8988T (cell line): ENCODE measurements around the gene PTPRN2.
"Not testable (repeated sequence)": the region's sequence is repeated elsewhere in the genome, so short reads cannot be mapped to it uniquely, and the experiment has no call there.

Source experiments
- DNase-seq: peaks from one replicate; pipeline ENCODE4 v3.0.0; 2011

The PTPRN2 gene

GRCh38 chr7:157997080-157997440 is 590.6 kb downstream of the PTPRN2 start:
- DNase-seq = no peak

DNA sequence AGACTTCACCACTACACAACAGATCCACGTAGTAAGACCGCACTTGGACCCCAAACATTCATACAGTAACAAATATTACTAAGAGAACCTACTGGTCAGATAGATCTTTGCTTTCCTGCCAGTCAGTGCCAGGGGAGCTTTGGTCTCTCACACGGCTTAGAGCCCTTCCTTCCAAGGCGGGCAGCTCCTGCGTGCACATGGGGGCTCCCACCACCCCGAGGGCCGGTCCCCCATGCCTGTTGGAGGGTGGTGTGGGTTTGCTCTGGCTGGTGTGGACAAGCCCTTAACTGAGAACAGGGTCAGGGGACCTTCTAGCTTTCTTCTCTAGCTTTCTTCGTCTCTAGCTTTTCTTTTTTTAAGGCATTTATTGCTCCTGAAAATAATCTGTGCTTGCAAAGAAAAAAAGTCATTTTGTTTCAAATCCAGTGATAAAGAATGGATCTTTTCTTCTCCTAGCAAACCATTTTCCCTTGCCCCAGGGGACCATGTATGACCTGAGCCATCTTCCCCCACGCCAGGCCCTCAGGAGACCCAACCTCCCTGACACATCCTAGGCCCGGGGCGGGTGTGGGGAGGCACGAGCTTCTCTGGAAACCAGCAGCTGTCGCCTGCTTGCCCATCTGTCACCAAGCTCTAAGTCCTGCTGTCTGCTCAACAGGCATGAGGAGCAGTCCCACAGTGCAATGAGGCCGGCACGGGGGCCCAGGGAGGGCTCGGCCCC is 591.1 kb downstream of the PTPRN2 start:
- no peak for DNase-seq

DNA sequence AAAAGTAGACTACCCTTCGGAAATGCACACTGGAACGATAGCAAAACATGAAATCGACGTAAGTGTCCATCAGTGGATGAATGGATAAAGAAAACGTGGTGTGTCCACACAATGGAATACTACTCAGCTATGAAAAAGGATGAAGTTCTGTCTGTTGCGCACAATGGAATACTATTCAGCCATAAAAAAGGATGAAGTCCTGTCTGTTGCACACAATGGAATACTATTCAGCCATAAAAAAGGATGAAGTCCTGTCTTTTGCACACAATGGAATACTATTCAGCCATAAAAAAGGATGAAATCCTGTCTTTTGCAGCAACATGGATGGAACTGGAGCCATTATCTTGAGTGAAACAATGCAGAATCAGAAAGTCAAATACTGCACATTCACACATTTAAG is 591.8 kb downstream of the PTPRN2 start:
- no peak for DNase-seq

DNA sequence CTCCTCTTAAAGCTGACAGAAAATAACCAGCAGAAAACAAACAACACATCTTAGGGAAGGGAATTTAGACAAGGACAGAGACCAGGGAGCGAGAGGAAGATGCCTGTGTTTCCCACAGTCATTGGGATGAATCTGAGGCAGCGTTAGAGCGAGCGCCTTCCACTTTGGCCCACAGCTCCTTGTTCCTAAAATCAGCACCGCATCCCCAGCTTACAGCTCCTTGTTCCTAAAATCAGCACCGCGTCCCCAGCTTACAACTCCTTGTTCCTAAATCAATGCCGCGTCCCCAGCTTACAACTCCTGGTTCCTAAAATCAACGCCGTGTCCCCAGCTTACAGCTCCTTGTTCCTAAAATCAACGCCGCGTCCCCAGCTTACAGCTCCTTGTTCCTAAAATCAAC is 593.3 kb downstream of the PTPRN2 start:
- no peak for DNase-seq

DNA sequence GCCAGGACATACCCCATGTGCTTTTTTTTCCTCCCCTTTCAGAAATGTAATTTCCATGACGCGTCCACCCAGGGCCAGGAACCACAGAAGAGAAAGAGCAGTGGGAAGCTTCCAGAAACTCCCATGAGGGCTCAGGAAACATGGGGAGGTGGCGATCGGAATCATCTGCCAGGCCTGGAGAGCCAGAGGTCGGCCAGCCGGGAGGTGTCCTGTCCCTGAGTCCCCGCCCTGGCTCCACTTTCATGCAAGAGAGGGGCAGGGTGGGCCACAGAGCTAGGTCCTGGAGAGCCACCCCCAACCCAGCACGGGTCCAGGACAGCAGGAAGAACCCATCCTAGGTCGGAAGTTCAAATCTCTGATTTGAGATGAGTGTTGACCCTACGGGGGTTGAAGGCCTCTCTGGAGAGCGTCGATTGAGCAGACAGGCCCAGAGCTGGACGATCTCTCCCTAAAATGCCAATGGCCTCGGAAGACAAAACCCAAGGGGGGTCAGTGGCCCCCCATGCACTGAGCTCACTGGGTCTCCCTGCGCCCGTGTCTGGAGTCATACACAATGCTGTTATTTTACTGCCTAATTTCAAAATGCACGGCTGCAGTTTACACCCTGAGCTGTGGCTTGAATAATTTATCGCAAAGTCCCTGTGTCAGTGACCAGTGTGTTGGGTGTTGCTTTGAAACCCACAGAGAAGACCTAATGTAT is 594.1 kb downstream of the PTPRN2 start:
- DNase-seq = no peak

- no peak for DNase-seq
These were observed 595.0 kb downstream of the PTPRN2 start for GRCh38 chr7:157992511-157993160.

- no peak for DNase-seq
These were observed 595.9 kb downstream of the PTPRN2 start for GRCh38 chr7:157991761-157992160.

DNA sequence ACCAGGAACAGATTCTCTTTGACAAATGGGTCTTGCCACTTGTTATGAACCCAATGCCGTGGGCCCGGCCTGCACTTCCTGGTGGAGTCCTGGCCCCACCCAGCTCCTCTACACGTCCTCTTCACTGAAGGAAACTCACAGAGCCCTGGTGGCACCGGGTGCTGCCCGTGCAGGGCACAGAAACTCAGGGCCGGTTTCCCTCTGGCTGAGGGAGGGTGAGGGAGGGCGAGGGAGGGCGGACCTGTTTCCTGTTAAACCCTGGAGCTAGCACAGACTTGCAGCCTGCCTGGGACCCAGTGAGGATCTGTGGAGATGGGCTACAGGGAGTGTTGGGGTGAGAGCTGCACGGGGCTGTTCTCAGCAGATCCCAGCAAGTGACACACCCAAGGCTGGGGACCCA is 596.3 kb downstream of the PTPRN2 start:
- no peak for DNase-seq

DNA sequence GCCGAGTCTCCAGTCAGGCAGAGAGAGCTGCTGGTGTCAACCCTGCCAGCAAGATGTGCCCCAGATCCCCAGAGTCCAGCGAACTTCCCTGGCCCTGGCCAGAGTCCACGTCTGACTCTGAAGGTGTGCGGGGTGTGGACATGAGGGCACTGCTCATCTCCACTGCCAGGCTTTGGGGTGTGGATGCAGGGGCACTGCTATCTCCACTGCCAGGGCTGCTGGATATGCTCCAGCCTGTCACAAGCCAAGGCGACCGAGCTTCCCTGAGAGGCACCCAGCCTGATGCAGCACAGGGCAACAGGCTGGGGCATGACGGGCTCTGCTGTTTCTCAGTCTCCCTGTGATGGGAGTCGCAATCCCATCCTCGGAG is 596.8 kb downstream of the PTPRN2 start:
- no peak for DNase-seq

- no peak for DNase-seq
These were observed 597.3 kb downstream of the PTPRN2 start for GRCh38 chr7:157990226-157990880.

- no peak for DNase-seq
These were observed 598.0 kb downstream of the PTPRN2 start for GRCh38 chr7:157989589-157989988.

DNA sequence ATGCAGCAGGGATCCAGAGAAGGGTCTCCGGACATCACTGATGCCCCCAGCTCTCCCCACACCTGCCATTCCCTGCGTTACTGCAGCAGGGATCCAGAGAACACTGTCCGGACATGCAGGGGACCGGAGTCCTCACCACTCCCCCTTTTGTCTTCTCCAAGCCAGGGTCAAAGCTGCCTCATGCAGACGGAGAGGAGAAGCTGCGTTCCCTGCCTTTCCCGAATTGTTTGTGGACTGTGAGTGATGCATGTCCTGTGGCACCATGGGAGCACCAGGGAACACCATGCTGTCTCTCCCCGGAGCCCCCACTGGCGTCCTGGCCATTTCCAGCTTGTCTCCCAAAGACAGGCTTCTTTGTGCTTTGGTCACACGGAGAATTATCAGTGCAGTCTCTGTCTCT is 599.7 kb downstream of the PTPRN2 start:
- DNase-seq = no peak

DNA sequence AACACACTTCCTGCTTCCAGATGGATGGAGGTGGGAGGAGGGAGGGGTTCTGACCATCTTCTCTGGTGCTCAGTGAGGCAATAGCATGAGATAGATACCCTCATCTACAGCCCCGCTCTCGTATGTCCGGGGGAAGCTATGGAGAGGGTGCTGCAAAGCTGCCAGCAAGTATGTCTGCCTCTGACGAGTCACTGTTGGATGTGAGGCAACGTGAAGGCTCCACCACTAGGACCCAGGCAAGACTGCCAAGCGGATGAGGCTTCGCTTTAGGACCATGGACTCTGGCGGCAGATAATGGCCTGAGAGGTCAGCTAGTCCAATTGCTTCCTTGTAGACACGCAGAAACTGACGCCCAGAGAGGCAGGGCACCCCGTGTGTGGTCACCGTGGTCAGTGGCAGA is 601.6 kb downstream of the PTPRN2 start:
- no peak for DNase-seq

- no peak for DNase-seq
These were observed 602.0 kb downstream of the PTPRN2 start for GRCh38 chr7:157985636-157986035.

GRCh38 chr7:157984423-157985163 is 603.0 kb downstream of the PTPRN2 start:
- DNase-seq = no peak

GRCh38 chr7:157983502-157984422 is 603.9 kb downstream of the PTPRN2 start:
- no peak for DNase-seq

- DNase-seq = no peak
These were observed 605.8 kb downstream of the PTPRN2 start for GRCh38 chr7:157981778-157982177.

DNA sequence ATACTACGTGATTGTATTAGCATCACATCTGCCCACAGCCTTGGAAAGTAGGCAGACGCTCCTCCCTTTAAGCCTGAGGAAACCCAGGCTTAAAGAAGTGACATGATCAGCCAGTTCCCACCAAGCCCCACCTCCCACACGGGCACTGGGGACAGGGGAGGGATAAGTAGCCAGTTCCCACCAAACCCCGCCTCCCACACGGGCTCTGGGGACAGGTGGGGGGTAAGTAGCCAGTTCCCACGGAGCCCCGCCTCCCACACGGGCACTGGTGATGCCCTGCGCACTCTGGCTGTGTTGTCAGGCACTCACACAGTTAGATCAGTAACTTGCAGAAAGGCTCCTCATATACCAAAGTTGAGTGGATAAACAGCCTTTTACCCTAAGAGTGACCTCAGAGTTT is 606.8 kb downstream of the PTPRN2 start:
- no peak for DNase-seq

DNA sequence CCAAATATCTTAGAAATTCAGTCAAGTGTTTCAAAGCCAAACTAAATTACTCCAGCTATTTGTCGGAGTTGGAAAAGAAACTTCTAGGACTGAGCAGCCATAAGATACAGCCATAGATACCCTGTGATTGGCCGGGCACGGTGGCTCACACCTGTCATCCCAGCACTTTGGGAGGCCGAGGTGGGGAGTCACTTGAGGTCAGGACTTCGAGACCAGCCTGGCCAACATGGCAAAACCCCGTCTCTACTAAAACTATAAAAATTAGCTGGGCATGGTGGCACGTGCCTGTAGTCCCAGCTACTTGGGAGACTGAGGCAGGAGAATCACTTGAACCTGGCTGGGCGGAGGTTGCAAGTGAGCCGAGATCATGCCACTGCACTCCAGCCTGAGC is 607.3 kb downstream of the PTPRN2 start:
- DNase-seq = not testable (repeated sequence)

DNA sequence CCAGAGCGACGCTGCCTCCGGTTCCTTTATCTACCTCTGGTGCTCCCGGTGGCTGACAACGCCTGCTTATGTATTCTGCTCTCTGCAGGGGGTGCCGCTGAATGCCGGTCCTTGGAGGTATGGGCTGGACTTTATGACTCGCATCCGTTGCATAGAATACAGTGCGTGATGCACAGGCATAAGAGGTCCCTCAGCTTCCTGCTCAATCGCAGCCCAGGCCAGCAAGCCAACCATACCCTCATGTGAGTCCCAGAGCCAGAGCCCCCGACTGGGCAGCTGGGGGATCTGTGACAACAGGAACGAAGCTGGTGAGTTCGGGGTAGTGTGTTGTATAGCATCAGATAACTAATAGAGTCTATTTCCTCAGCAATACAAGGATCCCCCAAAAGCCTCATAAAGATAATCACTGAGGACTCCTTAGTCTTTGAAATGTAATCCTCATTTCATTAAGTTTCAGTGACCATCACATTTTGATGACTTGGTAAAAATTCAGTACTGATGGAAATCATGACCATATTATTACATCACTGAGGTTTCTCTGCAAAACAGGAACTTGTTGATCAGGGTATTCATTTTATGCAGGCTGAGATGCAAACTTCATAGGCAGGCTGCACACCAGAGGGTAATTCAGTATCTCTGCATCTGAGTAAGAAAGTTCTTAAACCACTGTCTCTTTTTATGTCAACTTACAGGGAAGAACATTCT is 607.8 kb downstream of the PTPRN2 start:
- DNase-seq = no peak

DNA sequence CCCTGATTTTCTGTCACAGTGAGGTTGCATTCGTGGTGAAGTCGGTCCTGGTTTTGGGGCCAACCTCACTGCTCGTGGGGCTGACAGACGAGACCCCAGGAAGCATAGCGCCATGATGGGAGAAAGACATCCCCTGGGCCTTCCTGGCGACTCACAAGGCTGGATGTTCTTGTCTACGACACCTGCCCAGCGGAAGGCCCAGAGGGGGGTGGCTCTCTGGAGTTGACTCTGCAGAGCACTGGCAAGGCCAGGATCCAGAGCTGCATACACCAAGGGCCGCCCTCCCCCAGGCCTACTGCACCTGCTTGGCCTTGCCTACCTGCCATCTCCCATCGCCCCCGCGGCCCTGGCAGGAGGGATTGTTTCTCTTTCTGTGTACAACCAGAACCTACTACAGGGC is 608.9 kb downstream of the PTPRN2 start:
- DNase-seq = no peak
